Bronchial epithelial cell (primary cell): ENCODE data around the gene GGA3. TPM values are rescaled to one million over a fixed set of nuclear protein-coding genes. Genes with fewer than 3 reads are reported as not detected.
A peak's percentile ranks its signal among the peaks of the same experiment; 100 is the strongest.

ENCODE experiments used
- DNase-seq: peaks from one replicate; pipeline ENCODE4 v3.0.0-alpha.2; 2010; ENCODE audit warnings: low read depth
- FAIRE-seq: peaks from 2 replicates; lab custom pipeline; 2011; peaks lifted over from hg19 to GRCh38; lab: Jason Lieb, UNC
- H3K27me3 ChIP-seq: 2 replicates; pipeline ENCODE4 v1.5.1; 2011; ENCODE audit warnings: low read length; ENCODE audit not compliant: control insufficient read depth, insufficient read depth
- H3K36me3 ChIP-seq: 2 replicates; pipeline ENCODE4 v1.5.1; 2011; ENCODE audit warnings: low read length; ENCODE audit not compliant: control insufficient read depth, insufficient read depth
- H3K4me3 ChIP-seq: 2 replicates; pipeline ENCODE4 v1.5.1; 2011; ENCODE audit warnings: mild to moderate bottlenecking, low read depth, low read length, control low read depth
- total RNA-seq: library from RNA; depleted of rRNA; stranded (reverse); fragments of >200 nt; gene quantifications from 2 replicates; pipeline ENCODE4 v1.2.1, GENCODE V29; 2014
- TF ChIP-seq, protein P1 (sequence below): IDR thresholded peaks from 2 replicates; pipeline ENCODE4 v1.5.1; 2011; ENCODE audit warnings: mild to moderate bottlenecking, moderate library complexity, low read length, control low read depth, inconsistent platforms; ENCODE audit not compliant: insufficient read depth, severe bottlenecking

GGA3 gene
- total RNA-seq, 1 donor from 2014 or later: 14.5 TPM

DNA sequence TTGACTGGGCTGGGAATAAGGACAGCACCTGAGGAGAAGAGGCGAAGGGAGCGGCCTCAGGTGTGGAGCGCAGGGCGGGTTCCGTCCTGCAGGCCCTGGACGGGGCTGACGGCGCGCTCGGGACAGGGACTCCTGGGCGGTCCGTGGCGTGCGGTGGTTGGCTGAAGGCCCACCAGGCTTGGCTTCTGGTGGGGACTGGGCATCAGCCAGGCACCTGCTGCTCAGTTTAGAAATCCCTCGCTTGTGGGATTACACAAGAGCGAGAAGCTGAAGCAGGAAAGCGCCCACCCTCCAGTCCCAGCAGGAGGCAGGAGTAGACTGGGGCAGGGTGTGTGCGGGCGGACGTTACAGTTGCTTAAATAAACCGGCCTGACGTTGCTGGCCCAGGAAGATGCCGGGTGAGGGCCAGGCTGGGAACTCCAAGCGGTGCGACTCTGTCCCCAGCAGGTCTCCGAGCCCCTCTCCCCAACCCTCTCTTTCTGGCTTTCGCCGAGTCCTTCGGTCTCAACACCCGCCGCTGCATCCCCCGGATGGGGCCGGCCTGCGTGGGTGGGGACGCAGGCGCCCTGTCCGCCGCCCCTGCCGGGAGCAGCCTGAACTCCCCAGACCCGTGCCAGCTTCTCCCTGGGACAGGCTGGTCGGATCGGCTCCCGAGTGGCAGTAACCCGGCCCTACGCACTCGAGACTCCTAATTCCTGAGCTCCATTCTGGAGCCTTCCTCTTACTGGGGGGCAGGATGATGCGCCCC, 9.0 kb upstream of the GGA3 start:
- H3K4me3 ChIP-seq: peak overlapping the region; percentile 83
- H3K27me3 ChIP-seq: no peaks in the 10 kb centered on the region
- FAIRE-seq: no peak
- H3K36me3 ChIP-seq: peaks cover 19% of the 10 kb centered on the region
- TF ChIP-seq, protein P1, sequence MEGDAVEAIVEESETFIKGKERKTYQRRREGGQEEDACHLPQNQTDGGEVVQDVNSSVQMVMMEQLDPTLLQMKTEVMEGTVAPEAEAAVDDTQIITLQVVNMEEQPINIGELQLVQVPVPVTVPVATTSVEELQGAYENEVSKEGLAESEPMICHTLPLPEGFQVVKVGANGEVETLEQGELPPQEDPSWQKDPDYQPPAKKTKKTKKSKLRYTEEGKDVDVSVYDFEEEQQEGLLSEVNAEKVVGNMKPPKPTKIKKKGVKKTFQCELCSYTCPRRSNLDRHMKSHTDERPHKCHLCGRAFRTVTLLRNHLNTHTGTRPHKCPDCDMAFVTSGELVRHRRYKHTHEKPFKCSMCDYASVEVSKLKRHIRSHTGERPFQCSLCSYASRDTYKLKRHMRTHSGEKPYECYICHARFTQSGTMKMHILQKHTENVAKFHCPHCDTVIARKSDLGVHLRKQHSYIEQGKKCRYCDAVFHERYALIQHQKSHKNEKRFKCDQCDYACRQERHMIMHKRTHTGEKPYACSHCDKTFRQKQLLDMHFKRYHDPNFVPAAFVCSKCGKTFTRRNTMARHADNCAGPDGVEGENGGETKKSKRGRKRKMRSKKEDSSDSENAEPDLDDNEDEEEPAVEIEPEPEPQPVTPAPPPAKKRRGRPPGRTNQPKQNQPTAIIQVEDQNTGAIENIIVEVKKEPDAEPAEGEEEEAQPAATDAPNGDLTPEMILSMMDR: peak; percentile 66
- DNase-seq: peak; percentile 71

DNA sequence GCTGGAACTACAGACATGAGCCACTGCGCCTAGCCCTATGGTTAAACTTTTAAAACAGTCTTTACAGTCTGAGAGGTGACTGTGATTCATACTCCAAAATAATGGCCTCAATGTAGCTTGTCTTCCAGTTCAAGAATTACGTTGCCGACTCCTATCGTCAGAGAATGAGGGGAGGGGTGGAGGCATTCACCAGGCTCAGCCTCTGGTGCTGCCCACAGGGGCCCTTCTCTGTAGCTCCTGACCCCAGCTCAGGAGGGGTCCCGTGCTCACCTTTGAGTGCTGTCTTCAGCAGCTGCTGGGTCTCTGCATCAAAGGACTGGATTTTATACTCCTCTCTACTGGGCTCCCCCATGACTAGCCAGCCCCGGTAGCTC, 8.4 kb upstream of the GGA3 start:
- Histone ChIP-seq H3K27me3 (no peaks in the 10 kb centered on the region), H3K4me3 (peak overlapping the region; percentile 83), H3K36me3 (peaks cover 19% of the 10 kb centered on the region)
- peak; percentile 32 for DNase-seq
- TF ChIP-seq, protein P1: no peak
- FAIRE-seq: no peak

DNA sequence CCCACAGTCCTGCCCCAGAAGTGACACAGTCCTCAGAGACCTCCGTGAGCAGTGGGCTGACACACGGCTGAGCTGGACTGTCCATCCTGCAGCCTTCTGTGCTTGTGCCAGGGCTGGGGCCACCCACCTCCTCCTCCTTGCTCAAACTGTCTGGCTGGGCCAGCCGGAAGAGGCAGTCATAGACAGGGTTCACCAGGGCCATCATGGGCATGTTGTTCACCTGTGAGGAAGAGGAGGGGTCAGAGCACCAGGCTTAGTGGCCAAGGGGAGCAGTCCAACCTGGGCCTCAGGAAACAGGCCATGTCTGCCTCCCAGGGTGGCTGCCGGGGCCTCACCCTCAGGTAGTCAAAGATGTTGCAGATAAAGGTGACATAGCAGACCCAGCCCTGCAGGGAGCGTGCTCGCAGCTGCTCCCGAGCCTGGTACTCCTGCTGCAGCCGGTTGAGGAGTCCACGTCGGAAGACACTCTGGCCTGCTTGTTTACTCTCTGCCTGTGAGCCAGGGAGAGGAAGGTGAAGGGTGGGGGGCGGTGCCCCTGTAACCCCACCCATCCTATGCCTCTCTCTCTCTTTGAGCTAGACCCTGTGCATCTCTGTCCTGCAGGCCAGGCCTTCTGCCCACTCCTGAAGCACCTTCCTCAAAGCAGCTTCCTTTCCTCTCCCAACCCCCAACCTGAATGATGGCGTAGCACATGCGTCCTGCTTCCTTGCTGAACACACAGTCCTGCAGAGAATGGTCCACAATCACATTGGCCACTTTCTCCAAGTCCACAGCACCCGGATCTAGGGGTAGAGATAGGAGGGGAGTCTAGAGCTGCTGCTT, 6.2 kb upstream of the GGA3 start:
- TF ChIP-seq, protein P1: peak; percentile 48
- Histone ChIP-seq H3K36me3 (peaks cover 17% of the 10 kb centered on the region), H3K4me3 (no peak overlapping the region), H3K27me3 (no peaks in the 10 kb centered on the region)
- FAIRE-seq: no peak
- DNase-seq: no peak

DNA sequence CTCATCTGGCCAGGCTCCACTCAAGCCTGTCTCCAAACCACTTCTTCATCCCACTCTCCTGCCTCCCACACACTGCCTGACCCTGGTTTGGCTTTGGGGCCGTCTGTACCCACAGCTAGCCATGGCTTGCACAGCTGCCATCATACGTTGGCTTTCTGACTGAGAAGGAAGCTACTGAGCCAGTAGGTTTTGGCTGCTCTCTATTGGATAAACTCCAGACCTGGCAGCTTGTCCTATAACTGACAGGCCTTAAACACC, 5.7 kb upstream of the GGA3 start:
- no peak overlapping the region for H3K4me3 ChIP-seq
- FAIRE-seq: no peak
- H3K27me3 ChIP-seq: no peaks in the 10 kb centered on the region
- H3K36me3 ChIP-seq: peaks cover 16% of the 10 kb centered on the region
- TF ChIP-seq, protein P1: no peak
- no peak for DNase-seq

DNA sequence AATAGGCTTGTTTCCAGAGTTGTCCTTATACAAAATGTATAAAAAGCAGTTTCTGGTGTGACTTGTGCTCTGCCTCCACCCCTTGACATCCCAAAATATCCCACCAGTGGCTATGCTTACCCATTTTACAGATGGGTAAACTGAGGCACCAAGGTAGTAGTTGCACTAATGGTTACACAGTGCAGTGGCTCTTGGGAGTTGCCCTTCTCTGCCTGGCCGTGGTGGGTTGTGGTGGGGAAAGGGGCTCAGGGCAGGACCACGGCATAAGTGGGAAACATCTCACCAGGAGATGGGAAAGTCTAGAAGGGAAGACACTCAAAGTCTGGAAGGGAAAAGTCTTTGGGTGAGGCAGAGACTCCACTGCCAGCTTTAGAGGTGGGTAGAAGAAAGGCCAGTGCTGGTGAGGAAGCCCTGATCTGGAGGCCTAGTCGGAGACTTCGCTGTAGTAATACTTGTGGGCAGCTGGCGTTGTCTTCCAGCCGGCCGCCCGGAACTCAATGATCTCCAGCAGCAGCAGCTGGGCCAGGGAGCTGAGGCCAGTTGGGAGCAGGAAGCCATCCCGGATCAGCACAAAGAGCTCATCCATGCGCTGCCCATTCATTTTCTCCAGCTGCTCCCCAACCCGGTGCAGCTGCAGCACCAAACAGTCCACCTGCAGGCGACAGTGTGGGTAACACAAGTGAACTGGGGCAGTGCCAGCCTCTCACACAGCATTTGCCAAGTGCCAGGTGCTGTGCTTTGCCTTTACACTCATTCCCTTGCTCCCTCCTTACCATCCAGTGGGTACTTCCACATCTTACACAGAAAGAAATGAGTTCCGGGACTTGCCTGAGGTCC, 5.1 kb upstream of the GGA3 start:
- TF ChIP-seq, protein P1: no peak
- no peak for DNase-seq
- no peak for FAIRE-seq
- Histone ChIP-seq H3K27me3 (no peaks in the 10 kb centered on the region), H3K4me3 (no peak overlapping the region), H3K36me3 (peaks cover 16% of the 10 kb centered on the region)
